Thyroid gland (tissue), 4 donors: ENCODE measurements around the gene FUOM.

Experiments used
- CTCF ChIP-seq, 6 experiments: fragments of 200-600 bp in 3 of 6; fragments of 450-650 bp in 3 of 6; sonication (generic) in 3 of 6; IDR thresholded peaks; one replicate each; pipeline ENCODE4 v1.5.1; 2016 to 2019; ENCODE audit warnings: antibody characterized with exemption in 6 of 6, mild to moderate bottlenecking in 2 of 6, inconsistent platforms in 1 of 6, moderate library complexity in 1 of 6
- POLR2A ChIP-seq, 2 donors: fragments of 450-650 bp; IDR thresholded peaks; one replicate each; pipeline ENCODE4 v1.6.1; 2017; ENCODE audit warnings: antibody characterized with exemption in 2 of 2, mild to moderate bottlenecking in 2 of 2, moderate library complexity in 1 of 2

- TF ChIP-seq CTCF (IDR thresholded peaks at IDR 0.05) (no peak), POLR2A (IDR thresholded peaks at IDR 0.05) (no peak)
Measured at GRCh38 chr10:133368153-133368552, 10.3 kb upstream of the FUOM start.
